Measurements from ENCODE around the gene TNS3.

TNS3 gene

DNA sequence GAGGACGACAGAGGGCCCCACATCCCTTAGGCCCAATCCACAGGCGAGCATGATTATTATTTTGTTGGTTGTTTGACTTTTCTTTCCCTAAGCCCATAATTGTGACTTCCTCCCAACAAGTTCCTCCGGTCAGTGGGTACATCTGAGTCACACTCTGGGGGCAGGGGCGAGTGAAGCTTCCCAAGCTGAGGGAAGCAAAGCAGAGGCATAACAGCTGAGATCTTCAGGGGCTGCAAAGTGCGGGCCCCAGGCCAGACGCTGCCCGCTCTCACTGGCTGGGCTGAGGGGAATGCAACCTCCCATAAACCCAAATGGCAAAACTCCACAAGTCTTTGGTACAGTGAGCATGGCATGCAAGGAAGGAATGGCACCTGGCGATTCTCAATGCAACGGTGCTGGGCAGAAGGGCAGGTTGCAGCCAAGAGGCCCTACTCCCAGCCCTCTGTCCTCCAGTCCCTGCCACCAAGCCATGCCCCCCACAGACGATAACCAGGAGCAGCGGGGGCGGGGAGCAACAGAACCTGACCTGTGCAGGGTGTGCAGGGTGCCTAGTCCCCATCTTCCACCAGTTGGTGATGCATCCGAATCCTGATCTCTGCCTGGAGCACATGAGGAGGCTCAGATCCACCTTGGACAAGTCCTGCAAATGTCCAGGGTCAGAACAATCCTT lies 25.3 kb downstream of the TNS3 start:
- H3K27me3 ChIP-seq (replicated peaks in 2 of 5; ENCODE audit: control insufficient read depth in 4 of 5, insufficient read depth in 5 of 5, low read length in 4 of 5): no peaks in the 10 kb centered on the region
- no peak overlapping the region for H3K27ac ChIP-seq (ENCODE audit: insufficient read depth in 1 of 2, low read depth in 1 of 2, low read length in 2 of 2, poor library complexity in 1 of 2, severe bottlenecking in 2 of 2)
- no peak overlapping the region for H3K4me3 ChIP-seq (ENCODE audit: control insufficient read depth in 1 of 7, extremely low read depth in 1 of 7, insufficient read depth in 4 of 7, low read depth in 2 of 7, low read length in 6 of 7)
- no peak for DNase-seq
- CTCF ChIA-PET: interaction anchor here (1.6 kb wide), 1 partner anchor 9 kb away, joined by 5 read pairs; no protein-coding TSS in a partner anchor
- peaks cover 0 to 3% (median 0%) of the 10 kb centered on the region in 5 experiments for H3K9me3 ChIP-seq (ENCODE audit: control extremely low read depth in 1 of 5, control insufficient read depth in 4 of 5, insufficient read depth in 2 of 5, low read depth in 1 of 5, low read length in 4 of 5)
- H3K4me1 ChIP-seq (ENCODE audit: control extremely low read depth in 1 of 4, control insufficient read depth in 4 of 4, insufficient read depth in 4 of 4, low read length in 3 of 4): peaks cover 4 to 28% (median 25%) of the 10 kb centered on the region in 4 experiments
- POLR2A ChIA-PET: interaction anchor here (0.7 kb wide), 1 partner anchor 59 kb away, joined by 3 read pairs; no protein-coding TSS in a partner anchor
- WGBS (ENCODE audit: insufficient coverage): 98% methylated on average over 9 of the region's 13 CpGs
- peaks cover 4 to 26% (median 12%) of the 10 kb centered on the region in 4 experiments for H3K36me3 ChIP-seq (ENCODE audit: control insufficient read depth in 4 of 4, insufficient read depth in 4 of 4, low read length in 3 of 4)

DNA sequence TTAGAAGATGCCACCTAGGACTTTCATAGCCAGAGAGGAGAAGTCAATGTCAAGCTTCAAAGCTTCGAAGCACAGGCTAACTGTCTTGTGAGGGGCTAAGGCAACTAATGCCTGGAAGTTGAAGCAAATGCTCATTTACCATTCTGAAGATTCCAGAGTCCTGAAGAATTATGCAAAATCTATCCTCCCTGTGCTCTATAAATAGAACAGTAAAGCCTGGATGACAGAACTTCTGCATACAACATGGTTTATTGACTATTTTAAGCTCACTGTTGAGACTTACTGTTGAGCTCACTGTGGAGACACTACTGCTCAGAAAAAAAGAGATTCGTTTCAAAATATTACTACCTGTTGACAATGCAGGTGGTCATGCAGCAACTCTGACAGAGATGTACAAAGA lies 28.6 kb downstream of the TNS3 start:
- no peak overlapping the region for H3K4me3 ChIP-seq (ENCODE audit: control insufficient read depth in 1 of 7, extremely low read depth in 1 of 7, insufficient read depth in 4 of 7, low read depth in 2 of 7, low read length in 6 of 7)
- peaks cover 0 to 3% (median 0%) of the 10 kb centered on the region in 5 experiments for H3K9me3 ChIP-seq (ENCODE audit: control extremely low read depth in 1 of 5, control insufficient read depth in 4 of 5, insufficient read depth in 2 of 5, low read depth in 1 of 5, low read length in 4 of 5)
- peaks cover 4 to 21% (median 6%) of the 10 kb centered on the region in 4 experiments for H3K36me3 ChIP-seq (ENCODE audit: control insufficient read depth in 4 of 4, insufficient read depth in 4 of 4, low read length in 3 of 4)
- ChIA-PET CTCF (interaction anchor here (0.8 to 2.0 kb wide), 5 partner anchors 12 to 121 kb away, joined by 3 to 5 read pairs (median 5); no protein-coding TSS in a partner anchor), POLR2A (no interaction called here)
- peaks cover 4 to 32% (median 25%) of the 10 kb centered on the region in 4 experiments for H3K4me1 ChIP-seq (ENCODE audit: control extremely low read depth in 1 of 4, control insufficient read depth in 4 of 4, insufficient read depth in 4 of 4, low read length in 3 of 4)
- H3K27me3 ChIP-seq (replicated peaks in 2 of 5; ENCODE audit: control insufficient read depth in 4 of 5, insufficient read depth in 5 of 5, low read length in 4 of 5): no peaks in the 10 kb centered on the region
- no peak overlapping the region for H3K27ac ChIP-seq (ENCODE audit: insufficient read depth in 1 of 2, low read depth in 1 of 2, low read length in 2 of 2, poor library complexity in 1 of 2, severe bottlenecking in 2 of 2)
- 100% methylated on average over 1 of the region's 2 CpGs for WGBS (ENCODE audit: insufficient coverage)
- DNase-seq: no peak

DNA sequence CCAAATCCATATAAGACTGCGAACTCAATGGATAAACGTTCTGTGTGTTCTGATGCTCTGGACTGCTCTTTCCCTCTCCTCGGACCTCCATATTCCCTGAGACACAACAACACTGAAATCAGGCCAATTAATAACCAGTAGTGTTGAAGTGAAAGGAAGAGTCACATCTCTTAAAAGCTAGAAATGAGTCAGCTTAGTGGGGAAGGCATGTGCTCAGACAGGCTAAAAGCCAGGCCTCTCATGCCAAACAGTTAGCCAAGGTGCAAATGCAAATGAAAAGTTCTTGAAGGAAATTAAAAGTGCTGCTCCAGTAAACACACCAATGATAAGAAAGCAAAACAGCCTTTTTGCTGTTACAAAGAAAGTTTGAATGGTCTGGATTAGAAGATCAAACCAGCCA lies 29.3 kb downstream of the TNS3 start:
- Histone ChIP-seq H3K36me3 (ENCODE audit: control insufficient read depth in 4 of 4, insufficient read depth in 4 of 4, low read length in 3 of 4) (peaks cover 4 to 21% (median 7%) of the 10 kb centered on the region in 4 experiments), H3K4me1 (ENCODE audit: control extremely low read depth in 1 of 4, control insufficient read depth in 4 of 4, insufficient read depth in 4 of 4, low read length in 3 of 4) (peaks cover 4 to 28% (median 23%) of the 10 kb centered on the region in 4 experiments), H3K27ac (ENCODE audit: insufficient read depth in 1 of 2, low read depth in 1 of 2, low read length in 2 of 2, poor library complexity in 1 of 2, severe bottlenecking in 2 of 2) (no peak overlapping the region), H3K4me3 (ENCODE audit: control insufficient read depth in 1 of 7, extremely low read depth in 1 of 7, insufficient read depth in 4 of 7, low read depth in 2 of 7, low read length in 6 of 7) (no peak overlapping the region), H3K9me3 (ENCODE audit: control extremely low read depth in 1 of 5, control insufficient read depth in 4 of 5, insufficient read depth in 2 of 5, low read depth in 1 of 5, low read length in 4 of 5) (peaks cover 0 to 3% (median 0%) of the 10 kb centered on the region in 5 experiments), H3K27me3 (replicated peaks in 2 of 5; ENCODE audit: control insufficient read depth in 4 of 5, insufficient read depth in 5 of 5, low read length in 4 of 5) (no peaks in the 10 kb centered on the region)
- POLR2A ChIA-PET: no interaction called here
- DNase-seq: no peak
- CTCF ChIA-PET: interaction anchor here (0.6 to 2.0 kb wide), 4 partner anchors 13 to 68 kb away, joined by 3 to 5 read pairs (median 5); no protein-coding TSS in a partner anchor
- 100% methylated on average over 1 of the region's 3 CpGs for WGBS (ENCODE audit: insufficient coverage)

DNA sequence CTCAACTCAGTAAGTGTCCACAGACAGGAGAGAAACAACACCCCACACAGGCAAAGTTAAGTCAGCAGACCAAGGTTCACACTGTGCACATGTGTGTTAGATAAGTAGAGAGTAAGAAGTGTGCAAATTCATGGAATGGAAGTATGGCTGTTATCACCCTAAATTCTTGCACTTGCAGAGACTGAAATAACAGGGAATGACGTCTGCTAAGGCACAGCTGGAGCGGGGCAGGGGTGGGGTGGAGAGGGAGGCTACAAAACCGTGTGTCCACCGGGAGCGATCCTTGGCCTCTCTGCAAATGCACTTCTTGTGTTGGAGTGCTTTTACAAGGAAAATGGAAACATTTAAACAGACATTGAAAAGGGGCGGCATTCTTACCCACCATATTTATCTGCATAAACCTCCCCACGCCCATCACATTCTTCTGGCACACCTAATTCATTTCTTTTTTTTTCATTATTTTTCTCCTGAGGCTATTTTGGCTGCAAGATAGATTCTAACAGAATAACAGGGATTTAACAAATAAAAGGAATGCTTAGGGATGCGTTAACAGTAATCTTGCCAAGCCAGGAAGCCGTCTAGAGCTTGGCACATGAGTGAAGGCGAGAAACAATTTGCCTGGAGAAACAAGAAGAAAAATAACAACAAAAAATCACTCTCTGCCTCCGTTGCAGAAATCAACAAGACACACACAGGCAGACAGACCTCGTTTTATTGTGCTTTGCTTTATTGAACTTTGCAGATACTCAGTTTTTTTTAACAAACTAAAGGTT lies 30.1 kb downstream of the TNS3 start:
- no peak overlapping the region for H3K27ac ChIP-seq (ENCODE audit: insufficient read depth in 1 of 2, low read depth in 1 of 2, low read length in 2 of 2, poor library complexity in 1 of 2, severe bottlenecking in 2 of 2)

DNA sequence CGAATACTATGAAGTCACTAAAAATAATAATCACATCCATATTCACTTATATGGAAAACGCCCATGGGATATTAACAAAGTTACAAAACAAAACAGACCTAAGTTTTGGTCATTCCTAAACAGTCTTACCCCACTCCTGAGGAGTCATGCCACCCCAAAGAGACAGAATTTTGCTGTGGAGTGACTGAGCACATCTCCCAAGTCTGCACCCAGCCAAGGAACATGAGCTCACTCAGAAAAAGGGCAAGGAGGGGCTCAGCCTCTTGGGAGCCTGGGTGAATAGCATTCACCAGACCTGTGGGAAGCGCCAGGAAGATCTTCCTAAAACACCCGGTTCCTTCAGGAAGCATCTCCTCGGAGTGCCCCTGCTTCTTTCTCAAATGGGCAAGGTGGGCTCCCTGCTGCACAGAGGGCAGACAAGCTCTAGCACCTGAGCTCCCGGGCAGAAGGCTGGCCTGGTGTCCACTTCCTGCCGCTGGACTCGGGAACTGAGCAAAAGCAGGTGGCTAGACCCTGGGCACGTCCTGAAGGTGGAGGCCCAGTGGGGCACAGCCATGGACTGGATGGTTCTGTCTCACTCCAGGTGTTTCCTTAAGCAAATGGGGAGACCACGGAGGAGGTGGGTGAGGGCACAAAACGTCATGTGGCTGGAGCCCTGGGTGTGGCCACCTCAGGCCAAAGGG lies 31.0 kb downstream of the TNS3 start:
- POLR2A ChIA-PET: no interaction called here
- H3K27ac ChIP-seq (ENCODE audit: insufficient read depth in 1 of 2, low read depth in 1 of 2, low read length in 2 of 2, poor library complexity in 1 of 2, severe bottlenecking in 2 of 2): no peak overlapping the region
- H3K36me3 ChIP-seq (ENCODE audit: control insufficient read depth in 4 of 4, insufficient read depth in 4 of 4, low read length in 3 of 4): peaks cover 4 to 25% (median 11%) of the 10 kb centered on the region in 4 experiments
- no peak for DNase-seq
- no peak overlapping the region for H3K4me3 ChIP-seq (ENCODE audit: control insufficient read depth in 1 of 7, extremely low read depth in 1 of 7, insufficient read depth in 4 of 7, low read depth in 2 of 7, low read length in 6 of 7)
- CTCF ChIA-PET: interaction anchor here (1.0 to 1.8 kb wide), 3 partner anchors 11 to 268 kb away, joined by 3 to 5 read pairs (median 3); no protein-coding TSS in a partner anchor
- peaks cover 0 to 14% (median 11%) of the 10 kb centered on the region in 4 experiments for H3K4me1 ChIP-seq (ENCODE audit: control extremely low read depth in 1 of 4, control insufficient read depth in 4 of 4, insufficient read depth in 4 of 4, low read length in 3 of 4)
- no peaks in the 10 kb centered on the region for H3K27me3 ChIP-seq (replicated peaks in 2 of 5; ENCODE audit: control insufficient read depth in 4 of 5, insufficient read depth in 5 of 5, low read length in 4 of 5)
- 62% methylated on average over 8 of the region's 11 CpGs for WGBS (ENCODE audit: insufficient coverage)
- peaks cover 0 to 3% (median 0%) of the 10 kb centered on the region in 5 experiments for H3K9me3 ChIP-seq (ENCODE audit: control extremely low read depth in 1 of 5, control insufficient read depth in 4 of 5, insufficient read depth in 2 of 5, low read depth in 1 of 5, low read length in 4 of 5)

More for the DNA sequence above, 30.1 kb downstream of the TNS3 start:
- peaks cover 0 to 21% (median 17%) of the 10 kb centered on the region in 4 experiments for H3K4me1 ChIP-seq (ENCODE audit: control extremely low read depth in 1 of 4, control insufficient read depth in 4 of 4, insufficient read depth in 4 of 4, low read length in 3 of 4)
- no peak for DNase-seq
- 100% methylated on average over 6 of the region's 12 CpGs for WGBS (ENCODE audit: insufficient coverage)
- H3K9me3 ChIP-seq (ENCODE audit: control extremely low read depth in 1 of 5, control insufficient read depth in 4 of 5, insufficient read depth in 2 of 5, low read depth in 1 of 5, low read length in 4 of 5): peaks cover 0 to 3% (median 0%) of the 10 kb centered on the region in 5 experiments
- no peaks in the 10 kb centered on the region for H3K27me3 ChIP-seq (replicated peaks in 2 of 5; ENCODE audit: control insufficient read depth in 4 of 5, insufficient read depth in 5 of 5, low read length in 4 of 5)
- H3K36me3 ChIP-seq (ENCODE audit: control insufficient read depth in 4 of 4, insufficient read depth in 4 of 4, low read length in 3 of 4): peaks cover 4 to 21% (median 9%) of the 10 kb centered on the region in 4 experiments
- ChIA-PET POLR2A (no interaction called here), CTCF (interaction anchor here (0.6 to 2.0 kb wide), 7 partner anchors 10 to 267 kb away, joined by 3 to 5 read pairs (median 5); no protein-coding TSS in a partner anchor)
- no peak overlapping the region for H3K4me3 ChIP-seq (ENCODE audit: control insufficient read depth in 1 of 7, extremely low read depth in 1 of 7, insufficient read depth in 4 of 7, low read depth in 2 of 7, low read length in 6 of 7)

DNA sequence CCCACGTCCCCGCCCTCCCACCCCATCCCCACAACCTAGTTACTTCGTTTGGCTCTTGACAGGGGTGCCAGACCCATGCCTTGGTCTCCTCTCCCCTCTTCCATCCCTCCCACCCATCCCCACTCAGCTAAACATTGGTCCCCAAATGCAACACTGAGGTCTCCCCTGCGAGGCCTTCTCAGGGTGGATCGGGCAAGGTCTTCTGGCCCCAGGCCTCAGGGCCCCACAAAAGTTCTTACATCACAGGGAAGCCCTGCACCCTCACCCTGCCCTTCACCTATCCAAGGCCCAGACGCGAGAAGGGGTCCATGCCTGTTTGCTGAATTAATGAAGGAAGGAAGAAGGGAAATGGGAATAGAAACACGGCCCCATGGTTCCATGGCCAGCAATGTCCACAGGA lies 32.0 kb downstream of the TNS3 start:
- Histone ChIP-seq H3K36me3 (ENCODE audit: control insufficient read depth in 4 of 4, insufficient read depth in 4 of 4, low read length in 3 of 4) (peaks cover 4 to 25% (median 8%) of the 10 kb centered on the region in 4 experiments), H3K27ac (ENCODE audit: insufficient read depth in 1 of 2, low read depth in 1 of 2, low read length in 2 of 2, poor library complexity in 1 of 2, severe bottlenecking in 2 of 2) (no peak overlapping the region), H3K9me3 (ENCODE audit: control extremely low read depth in 1 of 5, control insufficient read depth in 4 of 5, insufficient read depth in 2 of 5, low read depth in 1 of 5, low read length in 4 of 5) (peaks cover 0 to 3% (median 0%) of the 10 kb centered on the region in 5 experiments), H3K27me3 (replicated peaks in 2 of 5; ENCODE audit: control insufficient read depth in 4 of 5, insufficient read depth in 5 of 5, low read length in 4 of 5) (no peaks in the 10 kb centered on the region), H3K4me1 (ENCODE audit: control extremely low read depth in 1 of 4, control insufficient read depth in 4 of 4, insufficient read depth in 4 of 4, low read length in 3 of 4) (peaks cover 0 to 14% (median 12%) of the 10 kb centered on the region in 4 experiments), H3K4me3 (ENCODE audit: control insufficient read depth in 1 of 7, extremely low read depth in 1 of 7, insufficient read depth in 4 of 7, low read depth in 2 of 7, low read length in 6 of 7) (no peak overlapping the region)
- ChIA-PET POLR2A (no interaction called here), CTCF (interaction anchor here (1.8 kb wide), 1 partner anchor 12 kb away, joined by 5 read pairs; no protein-coding TSS in a partner anchor)
- WGBS (ENCODE audit: insufficient coverage): 100% methylated on average over 5 of the region's 8 CpGs
- no peak for DNase-seq
